Common myeloid progenitor, CD34-positive (primary cell): ENCODE data around the gene TLCD3A.
"Not testable (repeated sequence)": the region's sequence is repeated elsewhere in the genome, so short reads cannot be mapped to it uniquely, and the experiment has no call there.

Source experiments
- CTCF ChIA-PET: fragments of 350-600 bp; sonication (Branson Sonifier 250); formaldehyde crosslinking; loops from one replicate; lab custom pipeline; 2021; ENCODE audit warnings: antibody characterized with exemption; lab: Charles Lee
- POLR2A ChIA-PET: fragments of 350-600 bp; sonication (Branson Sonifier 250); formaldehyde crosslinking; loops from one replicate; lab custom pipeline; 2021; ENCODE audit warnings: antibody characterized with exemption; lab: Charles Lee
- DNase-seq, 3 donors: peaks; one replicate each; pipeline versions ENCODE4 v3.0.0 to v3.0.0-alpha.2; 2013
- H3K27ac ChIP-seq, 2 experiments: 1 replicate in 1 of 2; 2 replicates in 1 of 2; pipeline ENCODE4 v1.7.0; 2013; ENCODE audit warnings: inconsistent platforms in 2 of 2, low read length in 2 of 2, mild to moderate bottlenecking in 2 of 2, low read depth in 1 of 2, moderate library complexity in 1 of 2; ENCODE audit not compliant: severe bottlenecking in 2 of 2, insufficient read depth in 1 of 2, poor library complexity in 1 of 2
- H3K27me3 ChIP-seq, 5 experiments: replicated peaks in 2 of 5; 1 replicate in 3 of 5; 2 replicates in 2 of 5; pipeline versions ENCODE4 v1.6.1 to v1.7.0; 2013; ENCODE audit warnings: low read length in 4 of 5, mild to moderate bottlenecking in 2 of 5, moderate library complexity in 2 of 5, inconsistent platforms in 1 of 5; ENCODE audit not compliant: insufficient read depth in 5 of 5, control insufficient read depth in 4 of 5
- H3K36me3 ChIP-seq, 4 experiments: 1 replicate in 2 of 4; 2 replicates in 2 of 4; pipeline versions ENCODE4 v1.6.1 to v1.7.0; 2013; ENCODE audit warnings: low read length in 3 of 4, control low read depth in 1 of 4, mild to moderate bottlenecking in 1 of 4; ENCODE audit not compliant: control insufficient read depth in 4 of 4, insufficient read depth in 4 of 4
- H3K4me1 ChIP-seq, 4 experiments: 1 replicate in 3 of 4; 2 replicates in 1 of 4; pipeline versions ENCODE4 v1.6.1 to v1.7.1; 2013; ENCODE audit warnings: low read length in 3 of 4, mild to moderate bottlenecking in 3 of 4, control low read depth in 1 of 4, inconsistent platforms in 1 of 4, moderate library complexity in 1 of 4; ENCODE audit not compliant: control insufficient read depth in 4 of 4, insufficient read depth in 4 of 4; ENCODE audit errors: control extremely low read depth in 1 of 4
- H3K4me3 ChIP-seq, 7 experiments: 1 replicate in 4 of 7; 2 replicates in 3 of 7; pipeline versions ENCODE4 v1.5.1 to v1.7.0; 2013; ENCODE audit warnings: mild to moderate bottlenecking in 7 of 7, low read length in 6 of 7, moderate library complexity in 6 of 7, inconsistent platforms in 2 of 7, low read depth in 2 of 7, control low read depth in 1 of 7; ENCODE audit not compliant: insufficient read depth in 4 of 7, control insufficient read depth in 1 of 7; ENCODE audit errors: extremely low read depth in 1 of 7
- H3K9me3 ChIP-seq, 5 experiments: 1 replicate in 4 of 5; 2 replicates in 1 of 5; pipeline versions ENCODE4 v1.6.1 to v1.7.1; 2013; ENCODE audit warnings: low read length in 4 of 5, mild to moderate bottlenecking in 2 of 5, inconsistent platforms in 1 of 5, low read depth in 1 of 5, moderate library complexity in 1 of 5; ENCODE audit not compliant: control insufficient read depth in 4 of 5, insufficient read depth in 2 of 5; ENCODE audit errors: control extremely low read depth in 1 of 5
- WGBS: methylation state at CpG from one replicate; pipeline ENCODE4 v1.1.5; 2013; ENCODE audit not compliant: insufficient coverage; 5-methylcytosine and 5-hydroxymethylcytosine counted together

TLCD3A gene

GRCh38 chr17:748604-749003 lies 16.2 kb downstream of the TLCD3A start:
- peak in 1 of 3 donors; percentile 18 for DNase-seq
- peaks cover 13 to 54% (median 45%) of the 10 kb centered on the region in 4 experiments for H3K36me3 ChIP-seq
- H3K27me3 ChIP-seq, H3K4me3 ChIP-seq, POLR2A ChIA-PET, H3K9me3 ChIP-seq, H3K27ac ChIP-seq, CTCF ChIA-PET: not testable (repeated sequence)
- peaks cover 7 to 26% (median 21%) of the 10 kb centered on the region in 4 experiments for H3K4me1 ChIP-seq
- WGBS: 100% methylated on average over 1 of the region's 4 CpGs

GRCh38 chr17:749359-749758 lies 17.0 kb downstream of the TLCD3A start:
- CTCF ChIA-PET: interaction anchor here (1.6 kb wide), 1 partner anchor 14 kb away, joined by 3 read pairs; no protein-coding TSS in a partner anchor
- 63% methylated on average over 5 of the region's 7 CpGs for WGBS

GRCh38 chr17:750431-751037 lies 18.1 kb downstream of the TLCD3A start:
- DNase-seq: no peak
- H3K36me3 ChIP-seq: peaks cover 6 to 35% (median 26%) of the 10 kb centered on the region in 4 experiments
- peaks cover 7 to 26% (median 21%) of the 10 kb centered on the region in 4 experiments for H3K4me1 ChIP-seq
- no peak overlapping the region for H3K27ac ChIP-seq
- CTCF ChIA-PET: interaction anchor here (0.8 to 1.6 kb wide), 5 partner anchors 8 to 20 kb away, joined by 3 to 6 read pairs (median 3); no protein-coding TSS in a partner anchor
- peak overlapping the region in 4 of 7 experiments; percentile 6 to 88 (median 77) for H3K4me3 ChIP-seq
- no peaks in the 10 kb centered on the region for H3K27me3 ChIP-seq
- H3K9me3 ChIP-seq: peaks cover 0 to 3% (median 0%) of the 10 kb centered on the region in 5 experiments
- 100% methylated on average over 6 of the region's 8 CpGs for WGBS
- POLR2A ChIA-PET: interaction anchor here (0.7 kb wide), 1 partner anchor 31 kb away, joined by 3 read pairs; no protein-coding TSS in a partner anchor

More at GRCh38 chr17:749359-749758, 17.0 kb downstream of the TLCD3A start:
- DNase-seq, H3K27me3 ChIP-seq, H3K27ac ChIP-seq, POLR2A ChIA-PET, H3K9me3 ChIP-seq: not testable (repeated sequence)
- H3K36me3 ChIP-seq: peaks cover 12 to 47% (median 38%) of the 10 kb centered on the region in 4 experiments
- H3K4me3 ChIP-seq: peak overlapping the region in 1 of 7 experiments; percentile 29
- H3K4me1 ChIP-seq: peaks cover 7 to 26% (median 21%) of the 10 kb centered on the region in 4 experiments

- Histone ChIP-seq H3K27me3 (no peaks in the 10 kb centered on the region), H3K36me3 (peaks cover 6 to 26% (median 18%) of the 10 kb centered on the region in 4 experiments), H3K9me3 (peaks cover 0 to 3% (median 0%) of the 10 kb centered on the region in 5 experiments), H3K27ac (peak overlapping the region in 1 of 2 experiments; percentile 73), H3K4me3 (peak overlapping the region; percentile 40 to 88 (median 76)), H3K4me1 (peaks cover 7 to 26% (median 21%) of the 10 kb centered on the region in 4 experiments)
- DNase-seq: peak; percentile 39 to 70 (median 63)
- ChIA-PET CTCF (interaction anchor here (0.6 to 1.8 kb wide), 6 partner anchors 9 to 21 kb away, joined by 3 to 6 read pairs (median 3); no protein-coding TSS in a partner anchor), POLR2A (interaction anchor here (0.7 kb wide), 1 partner anchor 30 kb away, joined by 3 read pairs; no protein-coding TSS in a partner anchor)
- WGBS: under 1% methylated on average over 42 of the region's 49 CpGs
Observed at GRCh38 chr17:751269-752001, 19.0 kb downstream of the TLCD3A start.

GRCh38 chr17:752002-752619 lies 19.7 kb downstream of the TLCD3A start, which contains the start of gene GEMIN4:
TSS of gene GEMIN4 (minus strand) at chr17:752264. CDS start at chr17:752142, 122 bp downstream.
- ChIA-PET POLR2A (no interaction called here), CTCF (interaction anchor here (0.5 to 1.8 kb wide), 11 partner anchors 8 to 247 kb away, joined by 3 to 10 read pairs (median 3); no protein-coding TSS in a partner anchor)
- WGBS: 0% methylated on average over 66 of the region's 87 CpGs

GRCh38 chr17:752620-753219 lies 20.3 kb downstream of the TLCD3A start:
- CTCF ChIA-PET: interaction anchor here (0.5 to 1.8 kb wide), 10 partner anchors 8 to 248 kb away, joined by 3 to 10 read pairs (median 3); no protein-coding TSS in a partner anchor
- POLR2A ChIA-PET: no interaction called here
- peak; percentile 47 to 73 (median 66) for DNase-seq
- WGBS: 10% methylated on average over 25 of the region's 43 CpGs
- H3K27ac ChIP-seq: peak overlapping the region; percentile 25 to 73
- H3K27me3 ChIP-seq: no peaks in the 10 kb centered on the region
- H3K36me3 ChIP-seq: peaks cover 0 to 20% (median 14%) of the 10 kb centered on the region in 4 experiments
- H3K4me3 ChIP-seq: peak overlapping the region; percentile 35 to 88 (median 76)
- peaks cover 0 to 3% (median 0%) of the 10 kb centered on the region in 5 experiments for H3K9me3 ChIP-seq
- peaks cover 7 to 26% (median 21%) of the 10 kb centered on the region in 4 experiments for H3K4me1 ChIP-seq

More at GRCh38 chr17:752002-752619, 19.7 kb downstream of the TLCD3A start, which contains the start of gene GEMIN4:
- DNase-seq: peak; percentile 89 to 91 (median 91)
- peak within 1 kb of the TSS; percentile 25 to 73 for H3K27ac ChIP-seq
- peak within 1 kb of the TSS; percentile 40 to 88 (median 76) for H3K4me3 ChIP-seq
- H3K9me3 ChIP-seq: peaks cover 0 to 3% (median 0%) of the 10 kb centered on the region in 5 experiments
- peaks cover 7 to 26% (median 21%) of the 10 kb centered on the region in 4 experiments for H3K4me1 ChIP-seq
- H3K27me3 ChIP-seq: no peaks in the 10 kb centered on the region
- H3K36me3 ChIP-seq: peaks cover under 1 to 26% (median 18%) of the 10 kb centered on the region in 4 experiments
